ENCODE results near the gene ATXN2.
A peak's percentile ranks its signal among the peaks of the same experiment; 100 is the strongest.
"Not testable (repeated sequence)": the region's sequence is repeated elsewhere in the genome, so short reads cannot be mapped to it uniquely, and the experiment has no call there.

Gene ATXN2

GRCh38 chr12:111599453-111600204 is 514 bp upstream of the ATXN2 start:
- DNase-seq (ENCODE audit: low read depth, low spot score) = peak; percentile 75

GRCh38 chr12:111597831-111598636 is 1.1 kb downstream of the ATXN2 start:
- peak; percentile 0 for DNase-seq (ENCODE audit: low read depth, low spot score)

GRCh38 chr12:111596985-111597830 is 1.9 kb downstream of the ATXN2 start:
- no peak for DNase-seq (ENCODE audit: low read depth, low spot score)

GRCh38 chr12:111595341-111595835 is 3.7 kb downstream of the ATXN2 start:
- not testable (repeated sequence) for DNase-seq (ENCODE audit: low read depth, low spot score)

GRCh38 chr12:111591399-111592010 is 7.6 kb downstream of the ATXN2 start:
- DNase-seq (ENCODE audit: low read depth, low spot score) = not testable (repeated sequence)

GRCh38 chr12:111590552-111590951 is 8.6 kb downstream of the ATXN2 start:
- no peak for DNase-seq (ENCODE audit: low read depth, low spot score)

- no peak for DNase-seq (ENCODE audit: low read depth, low spot score)
These were observed 9.5 kb downstream of the ATXN2 start for GRCh38 chr12:111589601-111590000.

GRCh38 chr12:111588010-111588409 is 11.1 kb downstream of the ATXN2 start:
- no peak for DNase-seq (ENCODE audit: low read depth, low spot score)

GRCh38 chr12:111586986-111587385 is 12.1 kb downstream of the ATXN2 start:
- no peak for DNase-seq (ENCODE audit: low read depth, low spot score)

GRCh38 chr12:111585690-111586089 is 13.4 kb downstream of the ATXN2 start:
- DNase-seq (ENCODE audit: low read depth, low spot score) = no peak

GRCh38 chr12:111584959-111585358 is 14.2 kb downstream of the ATXN2 start:
- DNase-seq (ENCODE audit: low read depth, low spot score) = no peak

- not testable (repeated sequence) for DNase-seq (ENCODE audit: low read depth, low spot score)
These were observed 15.6 kb downstream of the ATXN2 start for GRCh38 chr12:111583506-111583905.

GRCh38 chr12:111582133-111582747 is 16.9 kb downstream of the ATXN2 start:
- DNase-seq (ENCODE audit: low read depth, low spot score) = no peak

- no peak for DNase-seq (ENCODE audit: low read depth, low spot score)
These were observed 17.5 kb downstream of the ATXN2 start for GRCh38 chr12:111581434-111582132.

- no peak for DNase-seq (ENCODE audit: low read depth, low spot score)
These were observed 18.4 kb downstream of the ATXN2 start for GRCh38 chr12:111580737-111581136.

GRCh38 chr12:111580119-111580425 is 19.0 kb downstream of the ATXN2 start:
- DNase-seq (ENCODE audit: low read depth, low spot score) = no peak

GRCh38 chr12:111578971-111579340 is 20.2 kb downstream of the ATXN2 start:
- no peak for DNase-seq (ENCODE audit: low read depth, low spot score)

- no peak for DNase-seq (ENCODE audit: low read depth, low spot score)
These were observed 20.7 kb downstream of the ATXN2 start for GRCh38 chr12:111578276-111578970.

GRCh38 chr12:111574797-111575443 is 24.2 kb downstream of the ATXN2 start:
- no peak for DNase-seq (ENCODE audit: low read depth, low spot score)

Data from activated CD4-positive, CD25-positive, alpha-beta regulatory T cell treated with anti-CD3 and anti-CD28 coated beads, Interleukin-2, amount 50 U/mL, for 16 hours (primary cell).